WTC11 (cell line): Measurements from ENCODE around the gene MIPOL1.

Experiments used
- ATF6 ChIP-seq: sonication (generic); formaldehyde crosslinking; IDR thresholded peaks from 2 replicates; pipeline ENCODE4 v1.8.1; 2023; ENCODE audit warnings: mild to moderate bottlenecking, missing genetic modification reagents
- CTCF ChIP-seq: fragments of 200-600 bp; IDR thresholded peaks from 2 replicates; pipeline ENCODE4 v1.8.0; 2022; ENCODE audit warnings: antibody characterized with exemption
- E2F5 ChIP-seq: sonication (generic); formaldehyde crosslinking; IDR thresholded peaks from 2 replicates; pipeline ENCODE4 v1.8.1; 2022; ENCODE audit warnings: mild to moderate bottlenecking, moderate library complexity, missing genetic modification reagents
- GRHL2 ChIP-seq: fragments of 250-450 bp; sonication (Bioruptor Pico); IDR thresholded peaks from 2 replicates; pipeline ENCODE4 v1.8.0; 2022; ENCODE audit warnings: mild to moderate bottlenecking, moderate library complexity; ENCODE audit not compliant: insufficient replicate concordance, severe bottlenecking
- KAT7 ChIP-seq: sonication (generic); formaldehyde crosslinking; IDR thresholded peaks from 2 replicates; pipeline ENCODE4 v1.8.1; 2023; ENCODE audit warnings: missing genetic modification reagents, mild to moderate bottlenecking, borderline replicate concordance
- NR2C2 ChIP-seq: sonication (generic); formaldehyde crosslinking; IDR thresholded peaks from 2 replicates; pipeline ENCODE4 v1.8.0; 2022; ENCODE audit warnings: mild to moderate bottlenecking, missing genetic modification reagents
- OVOL2 ChIP-seq: fragments of 250-450 bp; sonication (Bioruptor Pico); IDR thresholded peaks from 2 replicates; pipeline ENCODE4 v1.9.0; 2021; ENCODE audit warnings: mild to moderate bottlenecking, borderline replicate concordance
- SP1 ChIP-seq: sonication (generic); formaldehyde crosslinking; conservative IDR thresholded peaks from 2 replicates; pipeline ENCODE4 v1.8.1; 2022; ENCODE audit warnings: missing genetic modification reagents
- ZNF138 ChIP-seq: sonication (generic); formaldehyde crosslinking; conservative IDR thresholded peaks from 2 replicates; pipeline ENCODE4 v1.8.1; 2022; ENCODE audit warnings: mild to moderate bottlenecking, moderate library complexity, missing genetic modification reagents
- TF ChIP-seq, protein P1 (sequence below): fragments of 250-450 bp; sonication (Bioruptor Pico); IDR thresholded peaks from 2 replicates; pipeline ENCODE4 v1.9.0; 2021; ENCODE audit warnings: mild to moderate bottlenecking, borderline replicate concordance
- TF ChIP-seq, protein P2 (sequence below): fragments of 250-450 bp; sonication (Bioruptor Pico); IDR thresholded peaks from 2 replicates; pipeline ENCODE4 v2.1.2; 2022; ENCODE audit warnings: mild to moderate bottlenecking, moderate library complexity
- TF ChIP-seq, protein P3 (sequence below): sonication (generic); formaldehyde crosslinking; IDR thresholded peaks from 2 replicates; pipeline ENCODE4 v1.8.0; 2022; ENCODE audit warnings: missing genetic modification reagents
- TF ChIP-seq, protein P4 (sequence below): sonication (generic); formaldehyde crosslinking; IDR thresholded peaks from 2 replicates; pipeline ENCODE4 v1.8.1; 2022; ENCODE audit warnings: missing genetic modification reagents, borderline replicate concordance

DNA sequence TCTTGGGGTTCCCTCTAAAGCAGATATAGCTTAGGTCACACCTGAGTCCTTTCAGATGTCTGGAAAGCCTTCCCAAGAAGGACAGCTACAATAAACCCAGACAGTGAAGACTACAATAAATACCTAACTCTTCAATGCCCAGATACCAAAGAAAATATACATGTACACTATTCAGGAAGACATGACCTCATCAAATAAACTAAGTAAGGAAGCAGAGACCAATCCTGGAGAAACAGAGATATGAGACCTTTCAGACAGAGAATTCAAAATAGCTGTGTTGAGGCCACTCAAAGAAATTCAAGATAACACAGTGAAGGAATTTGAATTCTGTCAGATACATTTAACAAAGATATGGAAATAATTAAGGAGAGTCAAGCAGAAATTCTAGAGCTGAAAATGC is 15.3 kb downstream of the MIPOL1 start:
- TF ChIP-seq ZNF138 (CRISPR knock-in tag), result no peak
- TF ChIP-seq, protein P1, sequence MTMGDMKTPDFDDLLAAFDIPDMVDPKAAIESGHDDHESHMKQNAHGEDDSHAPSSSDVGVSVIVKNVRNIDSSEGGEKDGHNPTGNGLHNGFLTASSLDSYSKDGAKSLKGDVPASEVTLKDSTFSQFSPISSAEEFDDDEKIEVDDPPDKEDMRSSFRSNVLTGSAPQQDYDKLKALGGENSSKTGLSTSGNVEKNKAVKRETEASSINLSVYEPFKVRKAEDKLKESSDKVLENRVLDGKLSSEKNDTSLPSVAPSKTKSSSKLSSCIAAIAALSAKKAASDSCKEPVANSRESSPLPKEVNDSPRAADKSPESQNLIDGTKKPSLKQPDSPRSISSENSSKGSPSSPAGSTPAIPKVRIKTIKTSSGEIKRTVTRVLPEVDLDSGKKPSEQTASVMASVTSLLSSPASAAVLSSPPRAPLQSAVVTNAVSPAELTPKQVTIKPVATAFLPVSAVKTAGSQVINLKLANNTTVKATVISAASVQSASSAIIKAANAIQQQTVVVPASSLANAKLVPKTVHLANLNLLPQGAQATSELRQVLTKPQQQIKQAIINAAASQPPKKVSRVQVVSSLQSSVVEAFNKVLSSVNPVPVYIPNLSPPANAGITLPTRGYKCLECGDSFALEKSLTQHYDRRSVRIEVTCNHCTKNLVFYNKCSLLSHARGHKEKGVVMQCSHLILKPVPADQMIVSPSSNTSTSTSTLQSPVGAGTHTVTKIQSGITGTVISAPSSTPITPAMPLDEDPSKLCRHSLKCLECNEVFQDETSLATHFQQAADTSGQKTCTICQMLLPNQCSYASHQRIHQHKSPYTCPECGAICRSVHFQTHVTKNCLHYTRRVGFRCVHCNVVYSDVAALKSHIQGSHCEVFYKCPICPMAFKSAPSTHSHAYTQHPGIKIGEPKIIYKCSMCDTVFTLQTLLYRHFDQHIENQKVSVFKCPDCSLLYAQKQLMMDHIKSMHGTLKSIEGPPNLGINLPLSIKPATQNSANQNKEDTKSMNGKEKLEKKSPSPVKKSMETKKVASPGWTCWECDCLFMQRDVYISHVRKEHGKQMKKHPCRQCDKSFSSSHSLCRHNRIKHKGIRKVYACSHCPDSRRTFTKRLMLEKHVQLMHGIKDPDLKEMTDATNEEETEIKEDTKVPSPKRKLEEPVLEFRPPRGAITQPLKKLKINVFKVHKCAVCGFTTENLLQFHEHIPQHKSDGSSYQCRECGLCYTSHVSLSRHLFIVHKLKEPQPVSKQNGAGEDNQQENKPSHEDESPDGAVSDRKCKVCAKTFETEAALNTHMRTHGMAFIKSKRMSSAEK, result no peak
- TF ChIP-seq SP1, result no peak
- no peak for TF ChIP-seq KAT7 (CRISPR knock-in tag)
- no peak for TF ChIP-seq CTCF
- TF ChIP-seq, protein P2, sequence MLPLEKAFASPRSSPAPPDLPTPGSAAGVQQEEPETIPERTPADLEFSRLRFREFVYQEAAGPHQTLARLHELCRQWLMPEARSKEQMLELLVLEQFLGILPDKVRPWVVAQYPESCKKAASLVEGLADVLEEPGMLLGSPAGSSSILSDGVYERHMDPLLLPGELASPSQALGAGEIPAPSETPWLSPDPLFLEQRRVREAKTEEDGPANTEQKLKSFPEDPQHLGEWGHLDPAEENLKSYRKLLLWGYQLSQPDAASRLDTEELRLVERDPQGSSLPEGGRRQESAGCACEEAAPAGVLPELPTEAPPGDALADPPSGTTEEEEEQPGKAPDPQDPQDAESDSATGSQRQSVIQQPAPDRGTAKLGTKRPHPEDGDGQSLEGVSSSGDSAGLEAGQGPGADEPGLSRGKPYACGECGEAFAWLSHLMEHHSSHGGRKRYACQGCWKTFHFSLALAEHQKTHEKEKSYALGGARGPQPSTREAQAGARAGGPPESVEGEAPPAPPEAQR (CRISPR knock-in tag), result no peak
- TF ChIP-seq ATF6 (CRISPR knock-in tag), result no peak
- TF ChIP-seq, protein P3, sequence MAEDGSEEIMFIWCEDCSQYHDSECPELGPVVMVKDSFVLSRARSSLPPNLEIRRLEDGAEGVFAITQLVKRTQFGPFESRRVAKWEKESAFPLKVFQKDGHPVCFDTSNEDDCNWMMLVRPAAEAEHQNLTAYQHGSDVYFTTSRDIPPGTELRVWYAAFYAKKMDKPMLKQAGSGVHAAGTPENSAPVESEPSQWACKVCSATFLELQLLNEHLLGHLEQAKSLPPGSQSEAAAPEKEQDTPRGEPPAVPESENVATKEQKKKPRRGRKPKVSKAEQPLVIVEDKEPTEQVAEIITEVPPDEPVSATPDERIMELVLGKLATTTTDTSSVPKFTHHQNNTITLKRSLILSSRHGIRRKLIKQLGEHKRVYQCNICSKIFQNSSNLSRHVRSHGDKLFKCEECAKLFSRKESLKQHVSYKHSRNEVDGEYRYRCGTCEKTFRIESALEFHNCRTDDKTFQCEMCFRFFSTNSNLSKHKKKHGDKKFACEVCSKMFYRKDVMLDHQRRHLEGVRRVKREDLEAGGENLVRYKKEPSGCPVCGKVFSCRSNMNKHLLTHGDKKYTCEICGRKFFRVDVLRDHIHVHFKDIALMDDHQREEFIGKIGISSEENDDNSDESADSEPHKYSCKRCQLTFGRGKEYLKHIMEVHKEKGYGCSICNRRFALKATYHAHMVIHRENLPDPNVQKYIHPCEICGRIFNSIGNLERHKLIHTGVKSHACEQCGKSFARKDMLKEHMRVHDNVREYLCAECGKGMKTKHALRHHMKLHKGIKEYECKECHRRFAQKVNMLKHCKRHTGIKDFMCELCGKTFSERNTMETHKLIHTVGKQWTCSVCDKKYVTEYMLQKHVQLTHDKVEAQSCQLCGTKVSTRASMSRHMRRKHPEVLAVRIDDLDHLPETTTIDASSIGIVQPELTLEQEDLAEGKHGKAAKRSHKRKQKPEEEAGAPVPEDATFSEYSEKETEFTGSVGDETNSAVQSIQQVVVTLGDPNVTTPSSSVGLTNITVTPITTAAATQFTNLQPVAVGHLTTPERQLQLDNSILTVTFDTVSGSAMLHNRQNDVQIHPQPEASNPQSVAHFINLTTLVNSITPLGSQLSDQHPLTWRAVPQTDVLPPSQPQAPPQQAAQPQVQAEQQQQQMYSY, result no peak
- no peak for TF ChIP-seq OVOL2 (CRISPR knock-in tag)
- TF ChIP-seq GRHL2 (CRISPR knock-in tag), result no peak
- TF ChIP-seq NR2C2, result no peak
- TF ChIP-seq E2F5 (CRISPR knock-in tag), result no peak
- TF ChIP-seq, protein P4, sequence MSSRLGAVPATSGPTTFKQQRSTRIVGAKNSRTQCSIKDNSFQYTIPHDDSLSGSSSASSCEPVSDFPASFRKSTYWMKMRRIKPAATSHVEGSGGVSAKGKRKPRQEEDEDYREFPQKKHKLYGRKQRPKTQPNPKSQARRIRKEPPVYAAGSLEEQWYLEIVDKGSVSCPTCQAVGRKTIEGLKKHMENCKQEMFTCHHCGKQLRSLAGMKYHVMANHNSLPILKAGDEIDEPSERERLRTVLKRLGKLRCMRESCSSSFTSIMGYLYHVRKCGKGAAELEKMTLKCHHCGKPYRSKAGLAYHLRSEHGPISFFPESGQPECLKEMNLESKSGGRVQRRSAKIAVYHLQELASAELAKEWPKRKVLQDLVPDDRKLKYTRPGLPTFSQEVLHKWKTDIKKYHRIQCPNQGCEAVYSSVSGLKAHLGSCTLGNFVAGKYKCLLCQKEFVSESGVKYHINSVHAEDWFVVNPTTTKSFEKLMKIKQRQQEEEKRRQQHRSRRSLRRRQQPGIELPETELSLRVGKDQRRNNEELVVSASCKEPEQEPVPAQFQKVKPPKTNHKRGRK (CRISPR knock-in tag), result no peak
